Fibroblast of peridontal ligament (primary cell): ENCODE results near the gene CEP152.

Experiments
- DNase-seq: peaks from one replicate; pipeline ENCODE4 v3.0.0-alpha.2; 2010; ENCODE audit errors: extremely low read depth

The CEP152 gene

GRCh38 chr15:48777645-48778330, 33.1 kb downstream of the CEP152 start:
- DNase-seq: peak; percentile 60

- no peak for DNase-seq
These were observed 35.3 kb downstream of the CEP152 start for GRCh38 chr15:48775546-48775945.

- DNase-seq: peak; percentile 73
These were observed 36.4 kb downstream of the CEP152 start for GRCh38 chr15:48774484-48774883.

GRCh38 chr15:48766196-48766595, 44.7 kb downstream of the CEP152 start:
- peak; percentile 23 for DNase-seq

GRCh38 chr15:48765022-48765421, 45.8 kb downstream of the CEP152 start:
- no peak for DNase-seq

- no peak for DNase-seq
These were observed 49.3 kb downstream of the CEP152 start for GRCh38 chr15:48761393-48762158.

GRCh38 chr15:48759921-48760320, 50.9 kb downstream of the CEP152 start:
- no peak for DNase-seq

- no peak for DNase-seq
These were observed 53.2 kb downstream of the CEP152 start for GRCh38 chr15:48757661-48758060.

GRCh38 chr15:48754011-48754410, 56.9 kb downstream of the CEP152 start:
- DNase-seq: no peak

- no peak for DNase-seq
These were observed 59.3 kb downstream of the CEP152 start for GRCh38 chr15:48751595-48751994.

GRCh38 chr15:48748535-48748934, 62.3 kb downstream of the CEP152 start:
- peak; percentile 42 for DNase-seq

- no peak for DNase-seq
These were observed 77.3 kb downstream of the CEP152 start for GRCh38 chr15:48733615-48734014.

GRCh38 chr15:48730506-48730905, 80.4 kb downstream of the CEP152 start:
- DNase-seq: no peak

GRCh38 chr15:48723969-48724368, 86.9 kb downstream of the CEP152 start:
- DNase-seq: no peak

GRCh38 chr15:48722764-48723661, 87.9 kb downstream of the CEP152 start:
- peak; percentile 80 for DNase-seq

- DNase-seq: peak; percentile 86
These were observed 89.6 kb downstream of the CEP152 start for GRCh38 chr15:48721061-48721810.

GRCh38 chr15:48720646-48721045, 90.2 kb downstream of the CEP152 start:
- peak; percentile 55 for DNase-seq

GRCh38 chr15:48719668-48720067, 91.2 kb downstream of the CEP152 start:
- no peak for DNase-seq

GRCh38 chr15:48718646-48719045, 92.2 kb downstream of the CEP152 start:
- DNase-seq: peak; percentile 52

- DNase-seq: peak; percentile 77
These were observed 93.4 kb downstream of the CEP152 start for GRCh38 chr15:48717458-48717857.

- no peak for DNase-seq
These were observed 98.3 kb downstream of the CEP152 start for GRCh38 chr15:48712546-48712945.
